Tibial nerve (tissue), 4 donors: ENCODE measurements around the gene IRF1.

Experiments used
- EP300 ChIP-seq, 2 donors: sonication (generic); formaldehyde crosslinking; IDR thresholded peaks; one replicate each; pipeline ENCODE4 v1.6.1; 2017; ENCODE audit warnings: antibody characterized with exemption in 2 of 2, mild to moderate bottlenecking in 1 of 2
- POLR2A ChIP-seq, 2 donors: fragments of 450-650 bp; IDR thresholded peaks; one replicate each; pipeline ENCODE4 v1.6.1; 2017; ENCODE audit warnings: antibody characterized with exemption in 2 of 2, mild to moderate bottlenecking in 2 of 2, moderate library complexity in 2 of 2
- TF ChIP-seq, protein P1 (sequence below), 5 experiments: fragments of 200-600 bp in 3 of 5; fragments of 450-650 bp in 2 of 5; sonication (generic) in 3 of 5; IDR thresholded peaks; one replicate each; pipeline ENCODE4 v1.5.1; 2016 to 2019; ENCODE audit warnings: antibody characterized with exemption in 5 of 5, mild to moderate bottlenecking in 3 of 5, moderate library complexity in 2 of 5

DNA sequence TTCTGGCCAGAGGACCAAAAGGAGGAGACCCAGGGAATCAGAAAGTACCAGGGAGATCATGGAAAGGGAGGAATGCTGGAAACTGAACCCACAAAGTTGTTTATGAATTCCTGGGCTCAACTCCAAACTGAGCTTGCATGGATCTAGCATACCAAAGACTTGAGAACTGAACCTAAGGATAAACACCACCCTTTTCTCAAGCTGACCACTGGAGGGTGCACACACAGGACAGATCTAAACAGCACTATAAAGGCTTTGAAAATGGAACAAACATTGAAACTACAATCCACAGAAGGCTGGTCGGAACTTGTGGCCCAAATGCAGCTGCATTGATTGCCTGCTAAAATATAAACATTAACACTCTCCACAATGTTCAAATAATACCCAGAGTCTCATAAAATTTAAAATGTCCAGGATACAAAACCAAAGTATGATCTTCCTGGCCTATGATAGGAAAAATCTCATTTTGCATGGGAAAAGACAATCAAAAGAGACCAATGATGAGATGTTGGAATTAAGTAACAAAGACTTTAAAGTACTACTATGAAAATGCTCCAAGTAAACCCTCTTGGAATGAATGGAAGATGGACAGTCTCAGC, 15.6 kb upstream of the IRF1 start:
- TF ChIP-seq, protein P1, sequence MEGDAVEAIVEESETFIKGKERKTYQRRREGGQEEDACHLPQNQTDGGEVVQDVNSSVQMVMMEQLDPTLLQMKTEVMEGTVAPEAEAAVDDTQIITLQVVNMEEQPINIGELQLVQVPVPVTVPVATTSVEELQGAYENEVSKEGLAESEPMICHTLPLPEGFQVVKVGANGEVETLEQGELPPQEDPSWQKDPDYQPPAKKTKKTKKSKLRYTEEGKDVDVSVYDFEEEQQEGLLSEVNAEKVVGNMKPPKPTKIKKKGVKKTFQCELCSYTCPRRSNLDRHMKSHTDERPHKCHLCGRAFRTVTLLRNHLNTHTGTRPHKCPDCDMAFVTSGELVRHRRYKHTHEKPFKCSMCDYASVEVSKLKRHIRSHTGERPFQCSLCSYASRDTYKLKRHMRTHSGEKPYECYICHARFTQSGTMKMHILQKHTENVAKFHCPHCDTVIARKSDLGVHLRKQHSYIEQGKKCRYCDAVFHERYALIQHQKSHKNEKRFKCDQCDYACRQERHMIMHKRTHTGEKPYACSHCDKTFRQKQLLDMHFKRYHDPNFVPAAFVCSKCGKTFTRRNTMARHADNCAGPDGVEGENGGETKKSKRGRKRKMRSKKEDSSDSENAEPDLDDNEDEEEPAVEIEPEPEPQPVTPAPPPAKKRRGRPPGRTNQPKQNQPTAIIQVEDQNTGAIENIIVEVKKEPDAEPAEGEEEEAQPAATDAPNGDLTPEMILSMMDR (IDR thresholded peaks at IDR 0.05) = peak; percentile 26 to 62 (median 57)
- TF ChIP-seq POLR2A (IDR thresholded peaks at IDR 0.05) (no peak), EP300 (IDR thresholded peaks at IDR 0.05) (peak in 1 of 2 donors; percentile 26)
